AG09309 (cell line): Measurements from ENCODE around the gene ST6GAL1.
A peak's percentile ranks its signal among the peaks of the same experiment; 100 is the strongest.

Experiments
- DNase-seq: peaks from one replicate; pipeline ENCODE4 v3.0.0-alpha.2; 2010; ENCODE audit warnings: low read depth
- H3K4me3 ChIP-seq: 2 replicates; pipeline ENCODE4 v1.5.1; 2011; ENCODE audit warnings: mild to moderate bottlenecking, low read depth, low read length, moderate library complexity; ENCODE audit not compliant: control insufficient read depth
- TF ChIP-seq, protein P1 (sequence below): IDR thresholded peaks from 2 replicates; pipeline ENCODE4 v1.5.1; 2011; ENCODE audit warnings: mild to moderate bottlenecking, low read depth, low read length, inconsistent platforms; ENCODE audit not compliant: insufficient read depth, control insufficient read depth; ENCODE audit errors: missing control alignments

ST6GAL1 gene

DNA sequence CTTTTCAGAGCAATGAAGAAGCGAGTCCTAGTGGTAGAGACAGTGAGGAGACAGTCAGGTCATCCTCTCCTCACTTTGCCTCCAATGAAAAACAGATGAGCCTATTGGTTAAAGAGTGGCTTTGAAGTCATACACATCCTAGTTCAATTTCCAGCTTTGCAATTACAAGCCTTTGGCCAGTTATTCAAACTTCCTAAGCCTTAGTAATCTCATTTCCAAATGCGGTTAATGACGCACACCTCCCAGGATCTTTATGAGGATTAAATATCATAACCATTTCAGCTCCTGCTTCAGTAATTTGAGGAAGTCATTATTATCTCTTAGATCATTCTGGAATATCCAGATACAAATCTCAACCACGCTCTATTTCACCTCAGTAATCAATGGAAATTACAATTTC is 10.0 kb upstream of the ST6GAL1 start:
- DNase-seq: peak; percentile 8
- TF ChIP-seq, protein P1, sequence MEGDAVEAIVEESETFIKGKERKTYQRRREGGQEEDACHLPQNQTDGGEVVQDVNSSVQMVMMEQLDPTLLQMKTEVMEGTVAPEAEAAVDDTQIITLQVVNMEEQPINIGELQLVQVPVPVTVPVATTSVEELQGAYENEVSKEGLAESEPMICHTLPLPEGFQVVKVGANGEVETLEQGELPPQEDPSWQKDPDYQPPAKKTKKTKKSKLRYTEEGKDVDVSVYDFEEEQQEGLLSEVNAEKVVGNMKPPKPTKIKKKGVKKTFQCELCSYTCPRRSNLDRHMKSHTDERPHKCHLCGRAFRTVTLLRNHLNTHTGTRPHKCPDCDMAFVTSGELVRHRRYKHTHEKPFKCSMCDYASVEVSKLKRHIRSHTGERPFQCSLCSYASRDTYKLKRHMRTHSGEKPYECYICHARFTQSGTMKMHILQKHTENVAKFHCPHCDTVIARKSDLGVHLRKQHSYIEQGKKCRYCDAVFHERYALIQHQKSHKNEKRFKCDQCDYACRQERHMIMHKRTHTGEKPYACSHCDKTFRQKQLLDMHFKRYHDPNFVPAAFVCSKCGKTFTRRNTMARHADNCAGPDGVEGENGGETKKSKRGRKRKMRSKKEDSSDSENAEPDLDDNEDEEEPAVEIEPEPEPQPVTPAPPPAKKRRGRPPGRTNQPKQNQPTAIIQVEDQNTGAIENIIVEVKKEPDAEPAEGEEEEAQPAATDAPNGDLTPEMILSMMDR: no peak
- H3K4me3 ChIP-seq: no peak overlapping the region

DNA sequence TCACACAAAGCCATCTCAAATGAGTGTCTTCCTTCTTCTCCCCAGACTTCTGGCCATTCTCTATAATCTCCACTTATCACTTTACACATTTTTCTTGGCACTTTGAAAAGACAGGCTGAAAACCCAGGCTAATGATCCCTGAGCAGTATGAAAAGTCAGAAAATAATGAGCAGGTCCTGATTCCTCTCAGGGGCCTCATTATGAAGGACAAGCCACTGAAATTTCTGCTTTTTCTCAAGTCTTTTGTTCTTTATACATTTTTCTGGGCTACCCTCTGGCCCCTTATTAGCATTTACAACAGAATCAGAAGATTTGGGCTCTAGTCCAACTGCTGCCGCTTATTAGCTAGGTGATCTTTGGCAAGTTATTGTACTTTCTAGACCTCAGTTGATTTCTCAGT is 9.5 kb upstream of the ST6GAL1 start:
- DNase-seq: no peak
- TF ChIP-seq, protein P1: no peak
- H3K4me3 ChIP-seq: no peak overlapping the region

DNA sequence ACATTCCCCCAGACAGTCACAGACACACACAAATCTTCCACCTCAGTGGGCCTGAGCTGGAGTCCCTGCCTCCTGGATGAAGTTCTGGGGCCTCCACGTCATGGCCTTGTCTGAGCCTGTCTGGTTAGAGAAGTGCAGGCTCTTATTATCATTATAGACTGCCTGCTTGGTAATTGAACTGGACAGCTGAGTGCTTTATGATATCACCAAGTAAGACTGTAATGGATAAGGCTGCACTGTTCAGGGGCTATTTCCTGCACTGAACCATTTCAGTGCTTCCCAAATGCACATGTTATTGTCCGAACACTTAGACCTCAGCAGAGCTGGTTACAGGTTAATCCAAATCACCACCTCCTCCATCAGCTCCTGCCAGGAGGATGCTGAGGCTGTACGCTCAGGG is 8.7 kb upstream of the ST6GAL1 start:
- no peak overlapping the region for H3K4me3 ChIP-seq
- TF ChIP-seq, protein P1: no peak
- no peak for DNase-seq

DNA sequence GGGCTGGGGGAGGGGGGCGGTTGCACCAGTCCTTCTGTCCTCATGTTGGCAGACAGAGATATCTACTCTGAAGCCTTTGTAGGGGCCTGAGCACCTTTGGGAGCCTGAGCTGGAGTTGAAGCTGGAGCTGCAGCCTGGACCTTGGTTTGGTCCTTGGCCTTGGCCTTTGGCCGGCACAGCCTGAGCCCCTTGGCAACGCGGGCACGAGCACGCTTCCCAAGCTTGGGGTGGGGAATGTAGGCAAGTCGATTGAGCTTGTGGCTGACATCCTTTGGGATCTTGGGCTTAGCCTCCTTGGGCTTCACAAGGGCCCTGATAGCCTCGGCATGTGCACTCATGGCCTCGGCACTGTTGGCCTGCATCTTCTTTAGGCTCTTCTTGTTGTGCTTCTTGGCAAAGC is 8.1 kb upstream of the ST6GAL1 start:
- TF ChIP-seq, protein P1: no peak
- DNase-seq: no peak
- no peak overlapping the region for H3K4me3 ChIP-seq

DNA sequence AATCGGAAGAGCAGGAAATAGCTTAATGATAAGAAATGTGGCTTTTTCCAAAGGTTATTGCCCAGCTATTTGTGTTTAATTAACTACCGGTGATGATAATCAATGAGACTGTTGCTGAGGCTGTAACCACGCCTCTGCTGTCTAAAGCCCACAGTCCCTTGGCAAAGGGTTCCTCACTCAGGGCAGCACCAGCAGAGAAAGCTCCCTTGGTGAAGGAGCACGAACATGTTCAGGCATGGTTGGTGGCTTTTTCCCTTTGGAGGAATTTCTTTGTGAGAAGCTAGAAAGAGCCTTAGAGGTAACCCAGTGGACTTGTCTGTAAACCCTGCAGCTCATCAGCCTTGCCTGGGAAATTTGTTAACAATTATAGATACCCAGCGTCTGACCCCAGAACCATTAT is 7.5 kb upstream of the ST6GAL1 start:
- no peak for DNase-seq
- TF ChIP-seq, protein P1: no peak
- no peak overlapping the region for H3K4me3 ChIP-seq

DNA sequence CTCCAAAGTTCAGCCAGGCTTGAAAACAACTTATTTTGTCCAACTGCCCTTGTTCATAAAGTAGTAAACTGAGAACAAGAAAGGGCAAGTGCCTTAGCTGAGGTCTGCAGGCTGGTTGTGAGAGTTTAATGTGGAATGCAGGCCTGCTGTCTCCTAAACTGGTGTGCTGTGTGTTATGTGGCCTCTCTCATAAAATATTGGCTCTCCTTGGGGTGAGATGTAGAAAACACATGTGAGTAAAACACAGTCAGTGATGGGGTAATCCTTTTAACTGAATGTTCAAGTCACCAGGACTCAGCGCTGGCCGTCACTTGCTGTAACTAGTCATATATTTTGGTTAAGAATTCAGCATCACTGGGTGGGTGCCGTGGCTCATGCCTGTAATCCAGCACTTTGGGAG is 7.1 kb upstream of the ST6GAL1 start:
- TF ChIP-seq, protein P1: no peak
- DNase-seq: no peak
- no peak overlapping the region for H3K4me3 ChIP-seq

DNA sequence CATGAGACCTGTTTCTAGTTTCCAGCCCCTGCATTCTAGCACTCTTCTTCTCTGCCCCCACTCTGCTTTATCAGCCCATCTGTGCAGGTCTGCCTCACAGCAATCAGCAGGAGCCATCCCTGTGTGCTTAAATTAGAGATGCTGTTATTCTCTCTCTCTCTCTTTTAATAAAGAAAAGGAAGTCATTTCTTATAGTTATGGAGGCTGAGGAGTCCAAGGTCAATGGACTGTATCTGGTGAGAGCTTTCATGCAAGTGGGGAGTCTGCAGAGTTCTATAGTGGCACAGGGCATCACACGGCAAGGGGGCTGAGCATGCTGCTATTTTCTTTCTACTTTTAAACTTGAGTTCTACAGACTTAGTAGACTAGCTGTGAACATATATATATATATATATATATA is 4.5 kb upstream of the ST6GAL1 start:
- DNase-seq: no peak
- no peak overlapping the region for H3K4me3 ChIP-seq
- TF ChIP-seq, protein P1: no peak
